NCI-H226 (cell line): ENCODE data around the gene FRMPD2.
"Not testable (repeated sequence)": the region's sequence is repeated elsewhere in the genome, so short reads cannot be mapped to it uniquely, and the experiment has no call there.

Source experiments
- DNase-seq: peaks from one replicate; pipeline ENCODE4 v3.0.0-alpha.2; 2015

The FRMPD2 gene

DNA sequence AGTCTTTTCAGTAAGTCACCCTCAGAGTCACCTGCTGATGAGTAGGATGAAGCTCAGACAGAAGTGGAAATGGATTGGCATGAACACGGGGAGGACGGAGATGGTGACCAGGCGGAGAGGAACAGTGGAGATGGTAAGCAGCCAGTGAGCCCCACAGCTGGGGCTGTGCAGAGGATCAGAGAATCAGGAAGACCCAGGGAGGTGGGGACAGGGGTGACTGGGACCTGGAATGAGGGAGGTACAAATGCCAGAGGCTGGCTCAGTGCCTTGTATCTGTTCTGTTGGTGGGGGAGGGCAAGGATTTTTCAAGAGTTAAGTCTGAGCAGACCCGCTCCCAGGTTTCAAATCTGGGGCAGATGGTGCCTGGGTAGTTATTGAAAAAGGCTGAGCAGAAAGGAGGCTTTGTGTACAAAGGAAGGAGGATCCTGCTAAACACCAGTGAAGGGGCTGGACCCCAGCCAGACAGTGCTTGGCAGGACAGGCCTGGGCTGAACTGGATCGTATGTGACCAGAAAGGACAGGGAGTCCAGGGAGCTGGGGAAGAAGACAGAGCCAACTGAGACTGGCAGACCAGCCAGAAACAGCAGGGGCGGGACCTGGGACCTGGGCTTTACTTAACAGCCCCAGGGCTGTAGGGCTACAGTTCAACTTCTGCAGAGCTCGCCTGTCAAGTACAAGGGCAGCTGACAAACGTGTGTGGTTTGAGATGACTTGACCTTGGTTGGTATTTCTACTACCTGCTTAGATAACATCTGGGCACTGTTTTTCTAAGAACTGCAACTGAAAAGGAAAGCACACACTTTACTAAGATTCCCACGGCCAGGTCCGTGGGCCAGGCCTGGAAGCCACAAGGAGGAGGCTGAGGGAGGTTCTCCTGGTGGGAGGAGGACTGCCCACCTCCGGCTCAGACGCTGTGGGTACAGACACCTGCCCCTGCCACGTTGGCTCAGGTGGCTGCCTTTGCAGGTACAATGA lies 13.2 kb upstream of the FRMPD2 start:
- no peak for DNase-seq

- DNase-seq, result no peak
Observed at GRCh38 chr10:48286356-48286755, 11.9 kb upstream of the FRMPD2 start.

DNA sequence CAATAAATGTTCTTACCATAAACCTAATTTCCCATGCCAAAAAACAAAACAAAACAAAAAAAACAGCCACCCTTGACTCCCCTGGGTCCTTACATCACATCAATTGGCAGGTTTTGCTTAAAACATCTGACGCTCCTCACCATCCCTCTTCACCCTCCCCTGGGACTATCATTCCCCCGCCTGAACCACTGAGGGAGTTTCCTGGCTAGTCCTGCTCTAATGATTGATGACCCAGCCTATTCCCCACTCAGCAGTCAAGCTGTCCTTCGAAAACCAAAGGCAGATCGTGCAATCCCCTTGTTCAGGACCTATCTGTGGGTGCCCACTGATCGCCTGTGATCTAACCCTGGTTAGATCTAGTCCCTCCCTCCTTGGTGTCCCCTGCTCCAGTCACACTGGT lies 11.2 kb upstream of the FRMPD2 start:
- DNase-seq, result no peak

DNA sequence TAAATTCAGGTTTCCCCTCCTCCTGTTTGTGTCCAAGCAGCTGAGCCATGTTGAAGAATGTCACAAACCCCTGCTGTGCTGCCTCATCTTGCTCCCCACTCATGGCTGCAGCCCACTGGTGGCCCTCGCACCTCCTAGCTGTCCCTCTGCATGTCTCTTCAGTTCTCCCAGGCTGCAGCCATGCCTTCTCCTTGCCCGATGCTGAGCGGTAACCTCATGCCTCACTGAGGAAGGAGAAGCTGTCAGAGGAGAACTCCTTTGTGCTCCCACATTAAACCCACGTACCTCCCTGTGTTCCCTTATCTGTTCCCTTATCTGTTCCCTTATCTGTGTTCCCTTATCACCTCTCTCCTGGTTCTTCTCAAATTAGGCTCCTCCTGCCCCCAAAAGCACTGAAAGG lies 10.3 kb upstream of the FRMPD2 start:
- no peak for DNase-seq

GRCh38 chr10:48284002-48284546 lies 9.6 kb upstream of the FRMPD2 start:
- no peak for DNase-seq

DNA sequence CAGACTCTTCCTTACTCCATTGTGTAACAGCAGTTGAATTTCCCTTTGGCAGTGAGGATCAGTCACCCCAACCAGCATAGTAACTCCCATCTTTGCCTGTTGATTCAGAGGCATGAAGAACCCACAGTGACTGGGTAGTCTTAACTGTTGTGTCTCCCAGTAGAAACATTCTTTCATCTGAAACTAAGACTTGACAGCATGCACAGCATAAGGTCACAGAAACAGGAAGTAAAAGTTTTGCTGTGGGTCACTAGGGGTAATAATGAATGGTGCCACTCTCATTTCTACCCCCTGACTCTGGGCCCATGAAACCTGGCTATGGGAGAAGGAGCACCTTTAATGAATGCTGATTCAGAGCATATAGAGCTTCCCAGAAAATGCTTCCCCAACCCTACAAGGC lies 8.3 kb upstream of the FRMPD2 start:
- no peak for DNase-seq

DNA sequence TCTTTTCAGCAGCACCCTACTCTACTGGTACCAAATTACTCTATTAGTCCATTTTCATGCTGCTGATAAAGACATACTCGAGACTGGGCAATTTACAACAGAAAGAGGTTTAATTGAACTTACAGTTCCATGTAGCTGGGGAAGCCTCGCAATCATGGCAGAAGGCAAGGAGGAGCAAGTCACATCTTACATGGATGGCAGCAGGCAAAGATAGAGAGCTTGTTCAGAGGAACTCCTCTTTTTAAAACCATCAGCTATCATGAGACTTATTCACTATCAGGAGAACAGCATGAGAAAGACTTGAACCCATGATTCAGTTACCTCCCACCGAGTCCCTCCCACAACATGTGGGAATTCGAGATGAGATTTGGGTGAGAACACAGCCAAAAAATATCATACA lies 7.2 kb upstream of the FRMPD2 start:
- DNase-seq, result not testable (repeated sequence)

DNA sequence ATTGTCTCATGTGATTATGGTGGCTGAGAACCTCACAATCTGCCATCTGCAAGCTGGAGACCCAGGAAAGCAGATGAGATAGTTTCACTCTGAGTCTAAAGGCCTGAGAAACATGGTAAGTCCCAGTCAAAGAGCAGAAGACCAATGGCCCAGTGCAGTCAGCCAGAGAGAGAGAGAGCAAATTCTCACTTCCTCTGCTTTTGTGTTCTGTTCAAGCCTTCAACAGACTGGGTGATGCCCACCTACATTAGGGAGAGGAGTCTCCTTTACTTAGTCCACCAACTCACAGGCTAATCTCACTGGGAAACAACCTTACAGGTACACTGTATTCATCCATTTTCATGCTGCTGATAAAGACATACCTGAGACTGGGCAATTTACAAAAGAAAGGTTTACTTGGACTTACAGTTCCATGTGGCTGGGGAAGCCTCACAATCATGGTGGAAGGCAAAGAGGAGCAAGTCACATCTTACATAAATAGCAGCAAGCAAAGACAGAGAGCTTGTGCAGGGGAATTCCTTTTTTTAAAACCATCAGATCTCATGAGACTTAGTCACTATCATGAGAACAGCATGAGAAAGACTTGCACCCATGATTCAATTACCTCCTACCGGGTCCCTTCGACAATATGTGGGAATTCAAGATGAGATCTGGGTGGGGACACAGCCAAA lies 4.7 kb upstream of the FRMPD2 start:
- no peak for DNase-seq

- DNase-seq, result no peak
Observed at GRCh38 chr10:48277093-48277492, 2.6 kb upstream of the FRMPD2 start.

GRCh38 chr10:48273741-48274140 lies 755 bp downstream of the FRMPD2 start:
- DNase-seq, result no peak

DNA sequence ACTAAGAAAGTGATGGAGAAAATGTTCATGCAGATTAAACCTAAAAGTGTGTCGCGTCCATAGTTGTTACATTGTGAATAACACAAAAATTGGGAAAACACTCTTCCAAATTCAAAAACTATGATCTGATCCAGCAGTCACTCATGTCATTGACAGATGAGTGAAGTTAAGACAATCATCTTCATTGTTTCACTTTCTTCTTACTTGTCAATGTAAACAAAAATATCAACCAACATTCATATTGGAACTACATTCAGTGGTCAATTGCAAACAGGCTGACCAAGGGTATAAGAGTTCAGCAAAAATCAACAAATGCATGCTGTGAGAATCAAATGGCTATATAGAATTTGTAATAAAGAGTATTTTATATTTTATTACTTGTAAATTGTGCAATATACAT lies 1.8 kb downstream of the FRMPD2 start:
- no peak for DNase-seq

DNA sequence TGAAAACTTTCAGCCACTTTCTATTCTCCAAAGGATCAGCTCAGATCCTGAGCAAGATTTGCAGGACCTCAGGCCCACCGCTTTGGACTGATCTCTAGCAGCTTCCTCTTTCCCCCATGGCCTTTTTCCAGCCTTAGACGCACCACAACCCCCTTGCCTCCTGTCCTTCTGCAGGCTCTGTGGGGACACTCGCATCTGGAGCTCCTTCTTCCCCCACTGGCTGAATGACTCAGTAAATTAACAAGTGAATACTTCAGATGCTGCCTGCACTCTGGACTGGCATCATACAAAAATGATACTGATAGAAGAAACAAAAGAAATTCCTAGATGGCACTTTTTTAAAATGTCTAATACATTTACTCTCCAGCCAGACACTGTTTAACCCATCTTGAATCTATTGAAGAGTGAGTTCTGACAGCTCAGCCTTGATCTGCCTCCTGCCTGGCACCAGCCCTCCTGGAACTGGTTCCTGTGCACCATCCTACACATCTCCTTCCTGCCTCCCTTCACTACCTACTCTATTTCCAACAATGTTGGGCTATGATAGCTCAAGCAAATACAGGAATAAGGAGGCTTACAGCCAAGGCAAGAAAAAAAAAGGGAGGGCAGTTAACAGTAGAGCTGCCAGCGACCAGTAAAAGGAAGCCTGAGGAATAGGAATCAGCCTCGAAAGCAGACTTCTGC lies 3.3 kb downstream of the FRMPD2 start:
- no peak for DNase-seq

GRCh38 chr10:48266528-48266927 lies 8.0 kb downstream of the FRMPD2 start:
- no peak for DNase-seq

GRCh38 chr10:48258105-48258504 lies 16.4 kb downstream of the FRMPD2 start:
- no peak for DNase-seq

DNA sequence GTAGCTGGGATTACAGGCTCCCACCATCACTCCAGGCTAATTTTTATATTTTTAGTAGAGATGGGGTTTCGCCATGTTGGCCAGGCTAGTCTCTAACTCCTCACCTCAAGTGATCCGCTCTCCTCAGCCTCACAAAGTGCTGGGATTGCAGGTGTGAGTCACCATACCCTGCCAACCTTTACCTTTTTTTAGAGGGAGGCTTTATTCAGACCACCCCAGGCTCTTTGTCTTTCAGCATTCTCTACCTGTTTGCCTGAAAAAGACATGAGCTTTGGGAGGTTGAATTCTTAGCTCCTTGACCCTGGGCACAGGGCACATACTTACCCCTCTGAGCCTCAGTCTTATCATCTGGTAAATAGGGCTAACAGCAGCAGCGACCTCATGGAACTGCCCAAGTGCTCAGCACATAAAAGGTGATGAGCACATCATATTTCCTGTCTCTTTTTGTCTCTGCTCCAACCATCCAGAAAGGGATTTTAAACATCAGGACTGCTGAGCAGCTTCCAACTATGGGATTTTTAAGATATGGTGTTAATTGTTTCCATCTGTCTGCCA lies 17.0 kb downstream of the FRMPD2 start:
- DNase-seq, result no peak

- no peak for DNase-seq
Observed at GRCh38 chr10:48255722-48256121, 18.8 kb downstream of the FRMPD2 start.

DNA sequence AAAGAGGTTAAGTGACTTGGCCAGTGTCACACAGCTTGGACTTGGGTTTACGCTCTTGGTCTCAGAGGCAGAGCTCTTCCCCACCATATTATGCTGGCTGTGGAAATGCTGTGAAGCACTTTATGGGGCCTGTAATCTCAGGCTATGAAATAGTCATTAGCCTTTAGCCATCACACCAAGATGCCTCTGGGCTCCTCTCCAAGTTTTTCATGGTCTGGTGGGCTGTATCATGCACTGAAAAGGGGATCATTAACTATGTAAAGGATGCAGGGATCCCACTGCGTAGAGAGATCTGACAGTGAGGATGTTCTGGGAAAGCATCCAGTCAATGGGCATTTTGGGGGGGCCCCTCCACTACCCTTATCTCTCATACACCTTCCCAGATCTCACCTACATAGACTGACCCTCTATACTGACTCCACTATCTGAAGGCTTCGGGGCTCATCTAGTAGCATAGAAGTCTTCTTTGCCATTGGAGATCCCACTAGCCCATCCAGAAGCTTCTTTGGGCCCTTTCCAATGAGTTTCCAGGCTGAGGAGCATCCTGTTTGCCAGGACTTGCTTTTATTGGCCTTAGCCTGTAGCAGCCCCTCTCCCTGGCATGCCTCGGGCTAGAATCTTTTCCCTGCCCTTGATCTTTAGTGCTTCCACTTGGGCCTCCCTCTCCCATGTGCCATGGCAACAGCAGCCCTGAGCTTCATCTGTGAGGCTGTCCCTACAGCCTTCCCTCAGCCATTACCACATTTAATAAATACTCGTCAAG lies 19.6 kb downstream of the FRMPD2 start:
- no peak for DNase-seq

DNA sequence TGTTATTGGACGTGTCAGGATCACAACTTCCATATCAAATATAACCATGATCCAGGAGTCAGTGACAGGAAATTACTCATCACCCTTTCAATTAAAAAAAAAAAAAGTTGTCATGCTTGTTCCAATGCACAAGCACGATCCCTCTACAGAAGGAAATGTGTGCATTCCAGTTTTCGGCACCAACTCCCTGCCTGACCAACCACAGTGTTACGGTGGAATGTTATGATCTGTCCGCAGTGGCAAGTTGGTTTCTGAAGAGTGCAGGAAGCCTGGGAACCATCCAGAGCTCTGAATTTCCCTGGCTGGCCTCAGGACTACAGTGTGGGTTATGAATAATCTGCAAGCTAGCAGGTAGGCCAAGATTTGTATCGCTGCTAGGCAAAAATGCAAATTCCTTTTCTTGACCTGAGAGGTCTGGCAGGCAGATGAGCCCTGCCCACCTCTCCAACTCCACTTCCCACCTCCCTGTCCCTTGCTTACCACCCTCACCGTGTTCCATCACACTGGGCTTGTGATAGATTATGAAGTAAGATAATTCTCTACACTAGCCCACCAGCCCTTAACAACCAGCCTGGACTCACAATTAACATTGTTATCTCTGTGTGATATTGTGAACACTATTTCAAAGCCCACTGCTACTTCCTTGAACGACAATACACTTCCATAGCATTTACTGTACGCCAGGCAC lies 20.4 kb downstream of the FRMPD2 start:
- DNase-seq, result peak; percentile 70

GRCh38 chr10:48252354-48252650 lies 22.2 kb downstream of the FRMPD2 start:
- DNase-seq, result no peak

- DNase-seq, result no peak
Observed at GRCh38 chr10:48251525-48252353, 22.8 kb downstream of the FRMPD2 start.

DNA sequence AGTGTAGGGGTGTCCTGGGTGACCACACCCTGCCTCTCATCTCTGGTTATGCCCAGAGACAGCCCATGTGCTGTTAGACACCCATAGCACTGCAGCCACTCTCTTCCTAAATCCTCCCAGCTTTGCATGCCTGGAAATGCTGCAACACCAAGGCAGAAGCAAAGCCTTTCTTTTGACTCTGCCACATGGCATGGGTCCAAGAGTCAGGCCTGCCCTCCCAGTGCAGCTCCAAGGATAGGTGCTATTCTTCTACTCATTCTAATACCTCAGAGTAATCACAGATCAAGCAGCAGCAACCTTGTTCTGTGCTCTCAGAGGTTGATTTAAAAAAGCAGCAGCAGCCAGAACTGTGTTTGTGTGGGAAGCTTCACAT lies 23.4 kb downstream of the FRMPD2 start:
- no peak for DNase-seq
